SJSA1 (cell line): ENCODE measurements around the gene TPCN2. TPM values are rescaled to one million over a fixed set of nuclear protein-coding genes. Genes with fewer than 3 reads are reported as not detected.
"Not testable (repeated sequence)": the region's sequence is repeated elsewhere in the genome, so short reads cannot be mapped to it uniquely, and the experiment has no call there.

Experiments
- DNase-seq, 2 experiments: peaks; one replicate each; pipeline ENCODE4 v3.0.0-alpha.2; 2015 to 2020; ENCODE audit warnings: low spot score in 2 of 2, low read depth in 1 of 2
- H3K27ac ChIP-seq: fragments of 250-450 bp; sonication (Bioruptor Pico); 2 replicates; pipeline ENCODE4 v1.5.1; 2020; ENCODE audit warnings: mild to moderate bottlenecking, moderate library complexity
- H3K27me3 ChIP-seq: fragments of 250-450 bp; sonication (Bioruptor Pico); replicated peaks from 2 replicates; pipeline ENCODE4 v1.5.1; 2020; ENCODE audit warnings: mild to moderate bottlenecking, moderate library complexity
- H3K36me3 ChIP-seq: fragments of 250-450 bp; sonication (Bioruptor Pico); 2 replicates; pipeline ENCODE4 v1.5.1; 2020; ENCODE audit warnings: mild to moderate bottlenecking
- H3K4me1 ChIP-seq: fragments of 250-450 bp; sonication (Bioruptor Pico); replicated peaks from 2 replicates; pipeline ENCODE4 v1.6.1; 2021; ENCODE audit warnings: mild to moderate bottlenecking
- H3K4me3 ChIP-seq: fragments of 250-450 bp; sonication (Bioruptor Pico); 2 replicates; pipeline ENCODE4 v1.5.1; 2020; ENCODE audit warnings: mild to moderate bottlenecking
- H3K9me3 ChIP-seq: fragments of 250-450 bp; sonication (Bioruptor Pico); replicated peaks from 2 replicates; pipeline ENCODE4 v1.5.1; 2020; ENCODE audit warnings: mild to moderate bottlenecking
- total RNA-seq: library from RNA; depleted of rRNA; stranded (reverse); fragments of >200 nt; shearing (Covaris generic); gene quantifications from 2 replicates; pipeline ENCODE4 v1.2.3, GENCODE V29; 2014; rRNA removed

Gene TPCN2
- 21.7 and 24.1 TPM in 2 replicates for total RNA-seq

GRCh38 chr11:69048694-69049489 lies at the start of gene TPCN2:
Gene TPCN2 (plus strand): TSS chr11:69048932. CDS start chr11:69048998, 66 bp downstream.
- Histone ChIP-seq H3K4me3 (peak within 1 kb of the TSS; percentile 95), H3K4me1 (peaks cover 39% of the 10 kb centered on the region), H3K27me3 (no peaks in the 10 kb centered on the region), H3K36me3 (peaks cover 26% of the 10 kb centered on the region), H3K9me3 (no peaks in the 10 kb centered on the region; the same call in 1 of the 2 replicates), H3K27ac (peak within 1 kb of the TSS; percentile 79)
- DNase-seq: peak; percentile 99

GRCh38 chr11:68999093-68999747 lies 49.5 kb upstream of the TPCN2 start:
- no peaks in the 10 kb centered on the region for H3K27me3 ChIP-seq
- DNase-seq: peak; percentile 46 to 71
- peaks cover 54% of the 10 kb centered on the region for H3K4me1 ChIP-seq
- peaks cover 24% of the 10 kb centered on the region for H3K36me3 ChIP-seq
- H3K4me3 ChIP-seq: no peak overlapping the region
- H3K27ac ChIP-seq: peak overlapping the region; percentile 79
- H3K9me3 ChIP-seq: no peaks in the 10 kb centered on the region

GRCh38 chr11:68999748-69000355 lies 48.9 kb upstream of the TPCN2 start:
- Histone ChIP-seq H3K36me3 (peaks cover 30% of the 10 kb centered on the region), H3K27ac (peak overlapping the region; percentile 79), H3K4me1 (peaks cover 54% of the 10 kb centered on the region)
- not testable (repeated sequence) for H3K27me3 ChIP-seq, H3K9me3 ChIP-seq, H3K4me3 ChIP-seq
- DNase-seq: peak in 1 of 2 experiments; percentile 48

- Histone ChIP-seq H3K27me3 (no peaks in the 10 kb centered on the region), H3K9me3 (no peaks in the 10 kb centered on the region), H3K4me3 (no peak overlapping the region), H3K27ac (peak overlapping the region; percentile 79), H3K36me3 (peaks cover 35% of the 10 kb centered on the region), H3K4me1 (peaks cover 54% of the 10 kb centered on the region)
- DNase-seq: peak; percentile 36 to 58
These were observed 48.3 kb upstream of the TPCN2 start for GRCh38 chr11:69000391-69000790.

- Histone ChIP-seq H3K36me3 (peaks cover 40% of the 10 kb centered on the region), H3K9me3 (no peaks in the 10 kb centered on the region), H3K4me3 (no peak overlapping the region), H3K27me3 (no peaks in the 10 kb centered on the region), H3K27ac (peak overlapping the region; percentile 79), H3K4me1 (peaks cover 54% of the 10 kb centered on the region)
- DNase-seq: peak; percentile 95 to 96
These were observed 47.9 kb upstream of the TPCN2 start for GRCh38 chr11:69000831-69001242.

- Histone ChIP-seq H3K27ac (peak overlapping the region; percentile 79), H3K27me3 (no peaks in the 10 kb centered on the region), H3K9me3 (no peaks in the 10 kb centered on the region), H3K36me3 (peaks cover 41% of the 10 kb centered on the region), H3K4me3 (no peak overlapping the region), H3K4me1 (peaks cover 54% of the 10 kb centered on the region)
- DNase-seq: peak in 1 of 2 experiments; percentile 63
These were observed 47.3 kb upstream of the TPCN2 start for GRCh38 chr11:69001243-69002081.

GRCh38 chr11:69002110-69002569 lies 46.6 kb upstream of the TPCN2 start:
- H3K4me3 ChIP-seq: no peak overlapping the region
- H3K9me3 ChIP-seq: no peaks in the 10 kb centered on the region
- H3K36me3 ChIP-seq: peaks cover 47% of the 10 kb centered on the region
- no peaks in the 10 kb centered on the region for H3K27me3 ChIP-seq
- H3K4me1 ChIP-seq: peaks cover 59% of the 10 kb centered on the region
- H3K27ac ChIP-seq: no peak overlapping the region
- peak in 1 of 2 experiments; percentile 56 for DNase-seq

- Histone ChIP-seq H3K27ac (no peak overlapping the region), H3K9me3 (no peaks in the 10 kb centered on the region), H3K4me3 (no peak overlapping the region), H3K36me3 (peaks cover 51% of the 10 kb centered on the region), H3K4me1 (peaks cover 64% of the 10 kb centered on the region), H3K27me3 (no peaks in the 10 kb centered on the region)
- peak in 1 of 2 experiments; percentile 60 for DNase-seq
These were observed 46.0 kb upstream of the TPCN2 start for GRCh38 chr11:69002570-69003231.

GRCh38 chr11:69003301-69003865 lies 45.3 kb upstream of the TPCN2 start:
- peaks cover 64% of the 10 kb centered on the region for H3K4me1 ChIP-seq
- H3K36me3 ChIP-seq: peaks cover 57% of the 10 kb centered on the region
- H3K4me3 ChIP-seq: no peak overlapping the region
- no peak overlapping the region for H3K27ac ChIP-seq
- H3K9me3 ChIP-seq: no peaks in the 10 kb centered on the region
- DNase-seq: peak in 1 of 2 experiments; percentile 52
- no peaks in the 10 kb centered on the region for H3K27me3 ChIP-seq

- Histone ChIP-seq H3K27ac (no peak overlapping the region), H3K36me3 (peaks cover 58% of the 10 kb centered on the region), H3K4me3 (no peak overlapping the region), H3K9me3 (no peaks in the 10 kb centered on the region), H3K27me3 (no peaks in the 10 kb centered on the region), H3K4me1 (peaks cover 64% of the 10 kb centered on the region)
- peak in 1 of 2 experiments; percentile 59 for DNase-seq
These were observed 44.8 kb upstream of the TPCN2 start for GRCh38 chr11:69003866-69004367.

GRCh38 chr11:69004411-69005182 lies 44.1 kb upstream of the TPCN2 start:
- H3K4me3 ChIP-seq: no peak overlapping the region
- no peak overlapping the region for H3K27ac ChIP-seq
- DNase-seq: peak in 1 of 2 experiments; percentile 60
- no peaks in the 10 kb centered on the region for H3K27me3 ChIP-seq
- H3K9me3 ChIP-seq: no peaks in the 10 kb centered on the region
- H3K36me3 ChIP-seq: peaks cover 58% of the 10 kb centered on the region
- peaks cover 64% of the 10 kb centered on the region for H3K4me1 ChIP-seq
